ENCODE measurements around the gene PTPN22.

The PTPN22 gene

DNA sequence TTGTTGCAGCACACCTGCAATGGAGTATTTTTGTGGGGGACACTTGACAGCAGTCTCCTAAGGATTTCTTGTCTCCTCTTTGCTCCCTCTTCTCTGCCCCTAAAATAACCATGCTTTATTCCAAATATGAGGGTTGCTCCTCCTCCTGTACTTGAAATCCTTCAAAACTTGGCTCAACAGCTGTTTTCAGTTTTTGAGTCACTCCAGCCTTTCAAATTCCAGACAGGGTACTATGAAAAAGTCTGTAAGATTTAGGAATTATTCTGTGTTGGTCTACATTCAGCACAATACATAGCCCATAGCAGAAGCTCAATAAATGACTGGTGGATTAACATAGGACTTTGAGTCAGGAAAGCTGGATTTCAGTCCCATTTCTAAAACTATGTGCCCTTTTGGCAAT is 27.6 kb upstream of the PTPN22 start:
- Mint-ChIP-seq H3K27me3 (no peaks in the 10 kb centered on the region), H3K36me3 (peaks cover 41 to 46% of the 10 kb centered on the region in 2 donors), H3K4me1 (peaks cover 18 to 34% of the 10 kb centered on the region in 2 donors), H3K9me3 (no peaks in the 10 kb centered on the region), H3K27ac (no peak overlapping the region), H3K4me3 (no peak overlapping the region)
- ATAC-seq (replicated peaks) (no peak), DNase-seq (no peak)

DNA sequence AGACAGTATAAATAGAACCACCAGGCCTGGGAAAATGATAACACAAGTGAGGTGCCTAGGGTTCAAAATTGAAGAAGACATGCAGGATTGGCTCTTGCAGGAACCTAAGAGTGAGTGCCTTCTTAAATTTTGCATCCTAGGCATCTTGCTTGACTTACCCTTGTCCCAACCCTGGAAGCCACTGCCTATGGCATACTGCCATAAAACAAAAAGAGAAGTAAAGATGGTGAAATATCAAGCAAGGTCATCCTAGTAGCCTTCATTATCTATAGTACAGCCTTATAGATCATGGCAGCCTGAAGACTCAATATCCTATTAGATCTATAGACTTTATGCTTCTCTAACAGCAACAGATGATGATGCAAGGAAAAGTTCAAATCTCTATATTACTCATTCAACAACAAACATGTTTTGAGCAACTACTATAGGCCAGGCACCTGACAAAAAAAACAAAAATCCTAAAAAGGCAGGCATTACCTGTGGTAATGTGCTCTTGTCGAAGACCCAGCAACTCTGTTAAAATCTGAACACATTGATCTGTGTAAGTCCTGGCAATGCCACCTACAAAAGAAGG is 26.8 kb upstream of the PTPN22 start:
- Mint-ChIP-seq H3K27me3 (no peaks in the 10 kb centered on the region), H3K9me3 (no peaks in the 10 kb centered on the region), H3K36me3 (peaks cover 47 to 50% of the 10 kb centered on the region in 2 donors), H3K27ac (no peak overlapping the region), H3K4me1 (peaks cover 14 to 26% of the 10 kb centered on the region in 2 donors), H3K4me3 (no peak overlapping the region)
- DNase-seq (no peak), ATAC-seq (replicated peaks) (no peak)

DNA sequence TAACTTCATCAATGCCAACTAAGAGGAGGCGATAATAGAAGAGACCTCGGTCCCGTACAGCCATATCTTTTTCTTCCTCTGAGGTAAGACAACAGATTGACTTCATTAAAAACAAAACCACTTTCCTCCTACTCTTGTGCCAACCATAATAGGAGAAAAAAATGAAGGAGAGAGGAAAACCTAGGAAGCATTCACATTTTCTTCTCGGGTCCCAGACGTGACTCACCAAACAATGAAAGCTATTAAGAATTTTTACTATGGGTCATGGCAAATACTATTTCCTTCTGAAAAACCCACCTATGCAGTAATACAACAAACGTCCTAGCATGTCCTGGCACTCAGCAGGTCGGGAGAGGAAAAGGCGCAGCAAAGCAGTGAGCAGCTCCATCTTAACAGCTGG is 24.4 kb upstream of the PTPN22 start:
- Mint-ChIP-seq H3K36me3 (peaks cover 42 to 48% of the 10 kb centered on the region in 2 donors), H3K9me3 (no peaks in the 10 kb centered on the region), H3K4me3 (no peak overlapping the region), H3K27ac (no peak overlapping the region), H3K27me3 (no peaks in the 10 kb centered on the region), H3K4me1 (peaks cover 4 to 6% of the 10 kb centered on the region in 2 donors)
- ATAC-seq (replicated peaks) (no peak), DNase-seq (no peak)

DNA sequence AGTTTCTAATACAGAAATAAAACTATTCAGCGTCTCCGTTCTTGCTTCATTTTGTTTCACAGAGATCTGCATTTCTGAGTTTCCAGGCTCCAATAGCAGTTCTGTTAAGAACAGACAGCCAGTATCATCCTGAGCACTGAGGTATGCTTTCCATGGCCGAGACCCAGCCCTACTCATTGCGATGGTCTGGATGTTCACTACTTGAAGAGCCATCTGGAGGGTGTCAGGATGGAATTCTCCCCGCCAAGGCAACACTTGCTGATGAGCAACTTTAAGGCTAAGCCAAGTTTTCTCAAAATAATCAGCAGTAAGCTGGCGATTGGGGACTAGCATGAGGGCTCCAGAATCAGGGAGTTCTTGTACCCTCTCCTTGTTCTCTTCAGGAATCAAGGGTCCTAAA is 23.6 kb upstream of the PTPN22 start:
- Mint-ChIP-seq H3K27ac (no peak overlapping the region), H3K9me3 (no peaks in the 10 kb centered on the region), H3K4me3 (no peak overlapping the region), H3K36me3 (peaks cover 35 to 45% of the 10 kb centered on the region in 2 donors), H3K4me1 (peaks cover 4 to 6% of the 10 kb centered on the region in 2 donors), H3K27me3 (no peaks in the 10 kb centered on the region)
- no peak for DNase-seq
- no peak for ATAC-seq (replicated peaks)

DNA sequence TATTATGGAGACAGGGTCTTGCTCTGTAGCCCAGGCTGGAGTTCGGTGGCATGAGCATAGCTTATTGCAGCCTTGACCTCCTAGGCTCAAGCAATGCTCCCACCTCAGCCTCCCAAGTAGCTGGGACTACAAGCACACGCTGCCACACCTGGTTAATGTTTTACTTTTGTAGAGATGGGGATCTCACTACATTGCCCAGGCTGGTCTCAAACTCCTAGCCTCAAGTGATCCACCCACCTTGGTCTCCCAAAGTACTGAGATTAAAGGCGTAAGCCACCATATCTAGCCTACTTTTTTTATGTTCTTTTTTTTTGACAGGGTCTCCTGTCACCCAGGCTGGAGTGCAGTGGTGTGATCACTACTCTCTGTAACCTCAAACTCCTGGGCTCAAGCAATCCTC is 21.8 kb upstream of the PTPN22 start:
- Mint-ChIP-seq H3K9me3 (no peaks in the 10 kb centered on the region), H3K4me1 (no peaks in the 10 kb centered on the region), H3K27me3 (no peaks in the 10 kb centered on the region), H3K27ac (no peak overlapping the region), H3K4me3 (no peak overlapping the region), H3K36me3 (peaks cover 20 to 38% of the 10 kb centered on the region in 2 donors)
- no peak for ATAC-seq (replicated peaks)
- no peak for DNase-seq

DNA sequence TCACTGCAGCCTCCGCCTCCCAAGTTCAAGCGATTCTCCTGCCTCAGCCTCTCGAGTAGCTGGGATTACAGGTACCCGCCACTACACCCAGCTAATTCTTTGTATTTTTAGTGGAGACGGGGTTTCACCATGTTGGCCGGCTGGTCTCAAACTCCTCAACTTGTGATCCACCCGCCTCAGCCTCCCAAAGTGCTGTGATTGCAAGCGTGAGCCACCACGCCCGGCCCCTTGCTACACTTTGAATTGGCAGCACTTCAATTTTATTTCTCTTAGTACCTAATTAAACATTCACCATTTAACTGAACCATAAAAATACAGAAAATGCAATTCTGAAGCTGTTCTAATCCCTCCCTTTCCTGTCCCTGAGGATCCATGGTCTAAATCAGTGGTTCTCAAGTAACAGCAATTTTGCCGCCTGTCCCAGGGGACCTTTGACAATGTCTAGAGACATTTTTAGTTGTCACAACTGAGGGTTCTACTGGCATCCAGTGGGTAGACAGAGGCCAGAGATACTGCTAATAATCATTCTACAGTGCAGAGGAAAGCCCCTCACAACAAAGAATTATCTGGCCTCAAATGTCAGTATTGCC is 20.2 kb upstream of the PTPN22 start:
- DNase-seq (no peak), ATAC-seq (replicated peaks) (no peak)
- H3K27me3 Mint-ChIP-seq: no peaks in the 10 kb centered on the region

DNA sequence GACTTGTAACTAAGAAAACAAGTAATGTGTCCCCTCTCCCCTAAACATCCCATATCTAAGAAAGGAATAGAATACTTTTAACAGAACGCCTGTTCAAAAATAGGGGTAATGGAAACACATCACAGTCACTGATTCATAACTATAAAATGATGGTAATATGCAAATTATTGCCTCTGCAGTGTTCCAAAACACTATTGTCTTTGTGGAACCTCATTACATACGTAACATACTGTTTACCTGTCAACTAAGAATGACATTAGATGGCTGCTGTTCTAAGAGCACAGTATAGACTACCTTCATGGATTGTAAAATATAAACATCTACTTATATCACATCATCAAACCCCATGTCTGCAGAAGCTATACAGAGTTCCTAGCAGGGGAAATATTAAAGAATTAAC is 19.3 kb upstream of the PTPN22 start:
- Mint-ChIP-seq H3K4me3 (no peak overlapping the region), H3K36me3 (peaks cover 25 to 30% of the 10 kb centered on the region in 2 donors), H3K9me3 (no peaks in the 10 kb centered on the region), H3K4me1 (no peaks in the 10 kb centered on the region), H3K27me3 (no peaks in the 10 kb centered on the region), H3K27ac (no peak overlapping the region)
- ATAC-seq (replicated peaks): no peak
- no peak for DNase-seq

More for the DNA sequence above, 20.2 kb upstream of the PTPN22 start:
- no peak overlapping the region for H3K4me3 Mint-ChIP-seq
- no peak overlapping the region for H3K27ac Mint-ChIP-seq
- no peaks in the 10 kb centered on the region for H3K4me1 Mint-ChIP-seq
- no peaks in the 10 kb centered on the region for H3K9me3 Mint-ChIP-seq
- peaks cover 24 to 35% of the 10 kb centered on the region in 2 donors for H3K36me3 Mint-ChIP-seq

DNA sequence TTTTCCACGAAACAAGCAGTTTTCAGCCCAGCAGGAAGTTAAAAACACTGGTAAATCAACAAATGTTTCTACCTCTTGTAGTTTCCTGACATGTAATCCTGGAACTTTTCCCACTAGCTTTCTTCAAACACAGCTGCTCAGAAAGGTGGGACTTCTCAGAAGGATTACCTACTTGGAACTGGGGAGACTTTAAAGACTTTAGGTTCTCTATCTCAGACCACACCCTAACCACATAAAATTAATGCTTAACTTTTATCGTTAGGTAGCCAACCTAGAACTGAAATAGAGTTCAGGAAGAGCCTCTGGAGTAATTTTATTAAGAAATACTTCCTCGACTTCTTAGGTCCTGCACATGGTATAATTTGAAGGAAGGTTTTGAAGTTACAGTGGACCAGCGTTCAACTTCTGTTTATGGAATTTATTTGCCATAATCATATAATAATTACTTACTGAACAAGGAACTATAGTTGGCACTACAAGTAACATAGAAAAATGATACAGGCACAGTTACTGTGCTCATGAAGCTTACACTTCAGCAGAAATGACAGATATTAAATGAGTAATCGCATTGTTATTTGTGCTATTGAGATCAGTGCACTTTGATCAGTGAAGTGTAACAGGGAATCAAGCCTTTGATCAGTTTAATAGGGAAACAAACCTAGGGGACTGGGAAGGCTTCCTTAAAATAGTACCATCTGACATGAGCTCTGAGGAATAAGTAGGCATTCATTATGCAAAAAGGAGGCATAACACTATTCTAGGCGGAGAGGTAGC is 16.1 kb upstream of the PTPN22 start, which contains the start of gene BCL2L15:
TSS of gene BCL2L15 (minus strand) at position 180 of the 774 bp plus-strand sequence. CDS start 206 bp downstream, outside the sequence.
- Mint-ChIP-seq H3K27ac (no peak within 1 kb of the TSS), H3K4me1 (peaks cover 4 to 12% of the 10 kb centered on the region in 2 donors), H3K27me3 (no peaks in the 10 kb centered on the region), H3K4me3 (no peak within 1 kb of the TSS), H3K9me3 (no peaks in the 10 kb centered on the region), H3K36me3 (peaks cover 17 to 30% of the 10 kb centered on the region in 2 donors)
- no peak for ATAC-seq (replicated peaks)
- DNase-seq: no peak

DNA sequence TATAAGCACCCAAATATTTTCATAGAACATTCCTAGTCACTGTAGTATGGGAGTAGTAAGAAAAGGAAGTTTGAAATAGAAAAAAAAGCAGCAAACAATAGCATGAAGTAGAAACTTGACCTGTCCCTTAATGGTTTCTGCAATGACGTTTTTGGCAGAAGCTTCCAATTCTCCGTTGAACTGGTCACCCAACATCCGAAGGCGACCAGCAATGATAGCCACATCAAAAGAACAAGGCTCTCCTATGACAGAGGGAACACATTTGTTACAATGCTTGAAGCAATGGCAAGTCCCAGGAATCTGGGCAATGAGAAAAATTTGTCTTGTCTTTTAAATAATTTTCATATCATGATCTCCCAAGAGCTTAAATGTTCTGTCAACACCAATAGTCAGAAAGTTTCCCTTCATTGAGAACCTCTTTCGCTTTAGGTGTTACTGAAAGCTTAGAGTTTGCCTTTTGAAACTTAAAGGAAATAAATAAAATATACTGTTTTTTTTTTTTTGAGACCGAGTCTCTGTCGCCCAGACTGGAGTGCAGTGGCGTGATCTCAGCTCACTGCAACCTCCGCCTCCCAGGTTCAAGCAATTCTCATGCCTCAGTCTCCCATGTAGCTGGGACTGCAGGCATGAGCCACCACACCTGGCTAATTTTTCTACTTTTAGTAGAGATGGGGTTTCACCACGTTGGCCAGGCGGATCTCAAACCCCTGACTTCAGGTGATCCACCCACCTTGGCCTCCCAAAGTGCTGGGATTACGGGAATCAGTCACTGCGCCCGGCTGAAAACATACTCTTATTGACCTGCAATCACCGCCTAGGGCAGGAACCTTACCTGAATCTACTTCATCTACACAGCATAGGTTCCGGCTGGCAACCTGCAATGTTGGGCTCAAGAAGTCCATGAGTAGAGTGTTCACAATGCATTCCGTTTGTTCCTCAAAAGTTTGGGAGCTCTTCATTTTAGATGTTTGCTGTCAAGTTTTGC is 15.2 kb upstream of the PTPN22 start:
- H3K9me3 Mint-ChIP-seq: no peaks in the 10 kb centered on the region
- DNase-seq (no peak), ATAC-seq (replicated peaks) (no peak)
- no peak overlapping the region for H3K27ac Mint-ChIP-seq
- H3K4me3 Mint-ChIP-seq: no peak overlapping the region
- H3K27me3 Mint-ChIP-seq: no peaks in the 10 kb centered on the region
- peaks cover 12 to 27% of the 10 kb centered on the region in 2 donors for H3K36me3 Mint-ChIP-seq
- H3K4me1 Mint-ChIP-seq: peaks cover 4 to 12% of the 10 kb centered on the region in 2 donors

DNA sequence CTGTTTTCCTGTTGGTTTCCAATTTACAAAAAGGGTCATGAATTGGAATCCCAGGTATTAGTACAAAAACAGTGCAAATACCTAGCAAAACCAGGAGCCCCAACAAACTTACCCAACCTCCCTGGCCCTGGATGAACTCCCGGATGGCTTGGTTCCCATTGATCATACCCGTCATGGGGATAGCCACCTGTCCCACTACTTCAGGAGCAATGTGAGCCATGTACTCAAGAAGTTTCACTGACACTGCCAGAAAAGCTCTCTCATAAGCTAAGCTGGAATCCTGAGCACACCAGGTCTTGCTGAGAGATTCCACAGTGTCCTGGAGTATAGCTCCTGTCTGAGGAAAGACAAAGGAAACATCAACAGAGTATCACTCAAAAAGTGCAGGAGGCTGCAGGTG is 10.1 kb upstream of the PTPN22 start:
- Mint-ChIP-seq H3K27ac (no peak overlapping the region), H3K4me1 (peaks cover 4 to 12% of the 10 kb centered on the region in 2 donors), H3K4me3 (no peak overlapping the region), H3K27me3 (no peaks in the 10 kb centered on the region), H3K36me3 (peaks cover 8 to 11% of the 10 kb centered on the region in 2 donors), H3K9me3 (no peaks in the 10 kb centered on the region)
- DNase-seq: no peak
- no peak for ATAC-seq (replicated peaks)

DNA sequence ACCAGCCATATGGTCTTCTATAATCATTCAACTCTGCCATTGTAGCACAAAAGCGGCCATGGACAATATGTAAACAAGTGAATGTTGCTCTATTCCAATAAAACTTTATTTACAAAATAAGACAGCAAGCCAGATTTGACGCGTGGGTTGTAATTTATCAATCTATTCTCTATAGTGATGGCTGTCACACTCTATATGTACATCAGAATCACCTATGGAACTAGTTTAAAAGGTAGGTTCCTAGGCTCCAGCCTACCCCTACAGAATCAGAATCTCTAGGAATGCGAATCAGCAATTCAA is 8.2 kb upstream of the PTPN22 start:
- Mint-ChIP-seq H3K4me1 (peaks cover 12 to 27% of the 10 kb centered on the region in 2 donors), H3K9me3 (no peaks in the 10 kb centered on the region), H3K27ac (no peak overlapping the region), H3K4me3 (no peak overlapping the region), H3K36me3 (peaks cover 4 to 6% of the 10 kb centered on the region in 2 donors), H3K27me3 (no peaks in the 10 kb centered on the region)
- DNase-seq: no peak
- no peak for ATAC-seq (replicated peaks)

DNA sequence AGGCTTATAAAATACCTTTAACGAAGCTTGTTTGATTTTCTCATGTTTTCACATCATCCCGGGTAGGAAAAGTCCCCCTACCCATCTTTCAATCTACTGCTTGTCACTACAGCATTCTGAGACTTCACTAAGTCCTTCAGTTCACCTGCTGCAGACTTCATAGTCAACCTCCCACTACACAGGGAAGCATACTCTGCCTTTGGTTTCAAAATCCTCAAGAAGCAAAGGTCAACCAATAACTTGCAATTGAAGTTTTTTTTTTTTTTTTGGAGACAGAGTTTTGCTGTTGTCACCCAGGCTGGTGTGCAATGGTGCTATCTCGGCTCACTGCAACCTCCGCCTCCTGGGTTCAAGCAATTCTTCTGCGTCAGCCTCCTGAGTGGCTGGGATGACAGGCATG is 4.7 kb upstream of the PTPN22 start:
- Mint-ChIP-seq H3K9me3 (no peaks in the 10 kb centered on the region), H3K36me3 (no peaks in the 10 kb centered on the region), H3K4me3 (no peak overlapping the region), H3K4me1 (peaks cover 21 to 35% of the 10 kb centered on the region in 2 donors), H3K27ac (no peak overlapping the region), H3K27me3 (no peaks in the 10 kb centered on the region)
- DNase-seq: no peak
- no peak for ATAC-seq (replicated peaks)

DNA sequence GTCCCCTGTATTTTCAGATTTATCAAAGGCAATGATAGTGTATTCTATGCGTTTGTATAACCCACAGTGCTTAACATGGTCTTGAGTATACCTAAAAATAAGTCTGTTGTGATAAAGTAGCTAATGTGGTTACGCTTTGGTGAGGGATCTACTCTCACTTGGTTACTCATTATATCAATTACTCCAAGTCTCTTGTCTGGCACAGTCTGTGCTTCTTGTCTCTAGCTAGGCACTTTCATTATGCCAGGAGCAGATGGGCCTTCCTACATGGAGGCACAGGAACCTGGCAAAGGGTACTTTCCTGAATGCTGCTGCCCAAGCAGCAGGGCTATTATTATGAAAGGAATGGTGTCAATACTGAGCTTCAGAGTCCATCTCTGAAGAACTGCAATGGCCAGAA is 4.2 kb upstream of the PTPN22 start:
- Mint-ChIP-seq H3K36me3 (no peaks in the 10 kb centered on the region), H3K27ac (no peak overlapping the region), H3K27me3 (no peaks in the 10 kb centered on the region), H3K9me3 (no peaks in the 10 kb centered on the region), H3K4me3 (no peak overlapping the region), H3K4me1 (peaks cover 21 to 35% of the 10 kb centered on the region in 2 donors)
- DNase-seq: no peak
- ATAC-seq (replicated peaks): no peak
